Measurements from ENCODE around the gene ERFL.

The ERFL gene

DNA sequence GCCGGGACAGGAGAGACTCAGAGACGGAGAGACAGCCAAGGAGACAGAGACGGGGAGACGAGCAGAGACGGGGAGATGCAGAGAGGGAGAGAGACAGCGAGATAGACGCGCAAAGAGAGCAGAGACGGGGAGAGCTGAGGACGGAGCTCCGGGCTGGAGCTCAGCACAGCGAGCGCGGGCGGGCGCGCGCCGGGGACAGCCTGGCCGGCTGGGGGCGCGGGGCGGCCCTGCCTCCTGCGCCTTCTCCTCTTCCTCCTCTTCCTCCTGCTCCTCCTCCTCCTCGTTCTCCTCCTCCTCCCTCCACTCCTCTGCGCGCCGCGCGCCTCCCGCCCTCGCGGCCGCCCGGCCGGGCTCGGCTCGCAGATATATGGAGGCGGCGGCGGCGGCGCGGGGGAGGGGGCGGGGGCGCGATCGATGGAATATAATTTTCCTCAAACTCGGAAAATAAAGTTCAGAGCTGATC, at the start of gene ERFL:
TSS of gene ERFL (minus strand) at position 229 of the 463 bp plus-strand sequence. CDS start 15,530 bp downstream, outside the sequence.
- DNase-seq (ENCODE audit: low read depth) = no peak

DNA sequence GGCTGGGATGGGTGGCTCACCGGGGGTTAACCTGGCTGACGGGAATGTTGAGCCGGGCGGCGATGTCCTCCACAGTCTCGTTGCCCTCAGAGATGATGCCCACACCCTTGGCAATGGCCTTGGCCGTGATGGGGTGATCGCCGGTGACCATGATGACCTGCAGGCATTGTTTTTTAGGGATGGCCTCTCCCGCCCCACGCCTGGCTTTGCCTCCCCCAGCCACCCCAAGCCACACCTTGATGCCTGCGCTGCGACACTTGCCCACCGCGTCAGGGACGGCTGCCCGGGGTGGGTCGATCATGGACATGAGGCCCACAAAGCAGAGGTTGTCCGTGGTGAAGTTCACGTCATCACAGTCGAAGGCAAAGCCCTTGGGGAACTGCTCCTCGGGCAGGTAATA, 49.7 kb upstream of the ERFL start:
- DNase-seq (ENCODE audit: low read depth) = no peak

DNA sequence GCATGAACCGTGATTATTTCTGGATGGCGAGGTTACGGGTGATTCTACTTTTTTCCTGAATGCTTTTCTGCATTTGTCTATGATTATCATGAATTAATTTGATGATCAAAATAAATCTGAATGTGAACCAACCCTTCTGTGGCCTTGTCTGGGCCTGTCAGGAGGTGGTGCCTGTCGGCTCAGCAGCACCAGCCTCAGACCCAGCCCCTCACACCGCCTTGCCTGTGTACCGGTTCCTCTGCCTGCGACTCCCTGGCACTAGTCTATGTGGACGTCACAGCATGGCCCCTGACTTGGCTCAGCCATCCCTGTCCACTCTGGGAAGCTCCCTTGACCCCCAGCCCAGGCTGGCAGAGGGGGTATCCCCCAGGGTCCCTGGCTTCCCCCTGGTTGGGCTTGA, 46.4 kb upstream of the ERFL start:
- no peak for DNase-seq (ENCODE audit: low read depth)

DNA sequence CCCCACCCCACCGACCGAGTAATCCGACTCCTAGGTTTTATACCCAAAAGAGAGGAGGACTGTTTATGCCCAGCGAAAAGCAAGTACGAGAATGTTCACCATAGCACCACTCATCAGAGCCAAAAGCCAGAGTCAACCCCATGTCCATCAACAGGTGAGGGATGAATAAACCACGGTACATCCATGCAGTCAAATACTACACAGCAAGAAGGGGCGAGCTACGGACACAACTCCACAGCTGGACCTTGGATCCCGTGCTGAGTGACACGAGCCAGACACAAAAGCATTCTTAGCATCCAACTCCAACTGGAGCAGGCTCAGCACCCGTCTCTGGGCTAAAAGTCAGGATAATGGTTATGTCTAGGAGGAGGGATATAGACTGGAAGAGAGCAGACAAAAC, 43.1 kb upstream of the ERFL start:
- no peak for DNase-seq (ENCODE audit: low read depth)

DNA sequence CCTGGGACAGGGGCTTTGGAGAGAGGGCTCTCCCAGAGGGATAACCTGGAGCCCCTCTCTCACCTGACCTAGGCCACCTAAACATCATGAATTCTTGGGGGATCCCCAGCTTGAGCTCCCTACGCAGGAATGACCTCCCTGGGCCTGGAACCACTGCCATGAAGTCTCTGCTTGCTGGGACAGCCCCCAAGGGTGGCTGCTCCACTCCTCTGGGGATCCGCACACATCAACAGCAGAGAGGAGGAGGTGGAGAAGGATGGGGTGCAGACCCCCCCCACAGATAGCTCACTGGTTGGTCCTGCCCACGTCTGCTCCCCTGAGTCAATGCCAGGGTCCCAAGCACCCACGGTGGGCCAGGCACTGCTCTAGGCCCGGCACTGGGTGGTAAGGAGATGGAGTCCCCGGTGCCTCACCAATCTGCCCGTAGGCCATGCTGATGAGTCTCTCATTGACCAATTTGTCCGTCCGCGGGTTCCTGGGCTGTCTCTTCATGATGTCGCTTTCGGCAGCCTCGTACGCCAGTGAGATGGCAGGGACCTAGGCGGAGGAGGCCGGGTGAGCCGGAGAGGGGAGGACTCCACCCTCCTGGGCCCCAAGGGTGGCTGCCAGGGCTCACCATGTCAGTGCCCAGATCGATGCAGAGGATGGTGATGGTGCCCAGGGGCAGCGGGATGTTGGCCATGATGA, 41.7 kb upstream of the ERFL start:
- no peak for DNase-seq (ENCODE audit: low read depth)

DNA sequence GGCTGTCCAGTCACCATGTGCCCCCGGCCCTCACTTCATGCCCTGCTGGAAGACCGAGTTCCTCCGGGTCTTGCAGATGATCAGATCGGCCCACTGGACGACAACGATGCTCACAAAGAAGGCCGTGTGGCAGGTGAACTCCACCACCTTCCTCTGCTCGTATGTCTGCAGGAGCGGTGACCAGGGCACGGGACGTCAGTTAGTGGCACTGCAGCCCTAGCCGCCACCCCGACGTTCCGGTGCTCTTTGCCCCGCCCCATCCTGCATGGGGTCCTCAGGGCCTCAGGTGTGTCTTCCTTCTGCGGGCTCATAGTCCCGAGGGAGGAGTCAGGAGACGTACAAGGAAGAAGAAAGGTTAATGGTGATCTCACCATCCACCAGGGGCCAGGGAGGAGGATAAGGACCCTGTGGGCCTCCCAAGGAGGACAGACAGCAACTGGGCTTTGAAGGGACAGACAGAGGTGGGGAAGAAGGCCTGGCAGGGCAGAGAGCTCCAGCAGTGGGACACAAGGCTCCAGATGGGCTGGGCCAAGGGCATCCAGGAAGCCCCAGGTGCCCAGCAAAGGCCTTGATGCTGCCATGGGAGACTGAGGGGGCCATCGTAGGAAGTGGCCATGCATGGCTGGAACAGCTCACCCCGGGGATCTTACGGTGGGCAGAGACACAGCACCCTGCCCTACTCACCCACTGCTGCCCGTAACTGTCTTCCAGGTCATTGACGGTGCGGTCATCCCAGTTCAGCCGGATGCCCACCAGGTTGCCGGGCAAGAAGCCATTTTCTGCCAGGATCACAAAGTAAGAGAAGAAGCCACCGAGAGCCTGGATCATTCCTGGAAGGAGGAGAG, 40.7 kb upstream of the ERFL start:
- no peak for DNase-seq (ENCODE audit: low read depth)

DNA sequence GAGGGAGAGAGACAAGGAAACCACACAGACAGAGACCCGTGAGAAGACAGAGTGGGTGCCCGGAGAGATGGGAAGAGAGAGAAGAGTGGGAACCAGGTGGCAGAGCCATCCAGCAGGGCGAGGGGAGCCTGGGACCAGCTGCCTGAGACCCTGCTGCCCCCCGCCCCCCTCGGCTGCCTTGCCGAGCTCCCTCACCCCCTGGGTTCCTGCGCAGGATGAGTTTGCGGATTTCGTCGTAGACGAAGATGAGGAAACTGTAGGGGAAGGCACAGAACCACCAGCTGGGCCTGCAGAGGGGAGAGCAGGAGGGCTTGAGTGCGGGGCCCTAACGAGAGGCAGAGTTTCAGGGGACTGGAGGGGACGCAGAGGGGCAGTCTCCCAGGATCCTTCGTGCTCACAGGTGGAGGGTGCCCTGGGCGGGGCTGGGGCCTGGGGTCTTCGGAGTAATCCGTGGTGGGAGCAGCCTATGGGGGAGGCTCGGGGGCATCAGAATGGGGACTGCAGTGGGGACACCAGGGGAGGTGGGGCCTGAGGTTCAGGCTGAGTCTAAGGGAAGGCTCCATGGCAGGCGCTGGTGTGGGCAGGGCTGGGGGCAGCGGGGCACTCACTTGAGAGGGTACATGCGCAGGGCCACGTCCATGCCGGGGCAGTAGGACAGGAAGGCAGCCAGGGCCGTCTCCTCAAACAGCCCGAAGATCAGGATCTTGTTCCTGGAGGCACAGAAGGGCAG, 39.0 kb upstream of the ERFL start:
- no peak for DNase-seq (ENCODE audit: low read depth)

DNA sequence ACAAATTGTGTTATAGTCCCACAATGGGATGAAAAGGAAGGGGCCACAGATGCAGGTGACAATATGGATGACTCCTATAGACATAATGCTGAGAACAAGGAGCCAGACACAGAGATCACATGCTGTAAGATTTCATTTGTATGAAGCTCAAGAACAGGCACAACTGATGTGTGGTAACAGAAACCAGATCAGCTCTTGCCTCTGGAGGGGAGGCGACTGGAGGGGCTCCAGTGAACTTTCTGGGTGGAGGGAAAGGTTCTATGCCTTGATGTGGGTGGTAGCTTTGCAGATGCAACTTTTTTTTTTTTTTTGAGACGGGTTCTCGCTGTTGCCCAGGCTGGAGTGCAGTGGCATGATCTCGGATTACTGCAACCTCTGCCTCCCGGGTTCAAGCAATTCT, 36.9 kb upstream of the ERFL start:
- DNase-seq (ENCODE audit: low read depth) = no peak

DNA sequence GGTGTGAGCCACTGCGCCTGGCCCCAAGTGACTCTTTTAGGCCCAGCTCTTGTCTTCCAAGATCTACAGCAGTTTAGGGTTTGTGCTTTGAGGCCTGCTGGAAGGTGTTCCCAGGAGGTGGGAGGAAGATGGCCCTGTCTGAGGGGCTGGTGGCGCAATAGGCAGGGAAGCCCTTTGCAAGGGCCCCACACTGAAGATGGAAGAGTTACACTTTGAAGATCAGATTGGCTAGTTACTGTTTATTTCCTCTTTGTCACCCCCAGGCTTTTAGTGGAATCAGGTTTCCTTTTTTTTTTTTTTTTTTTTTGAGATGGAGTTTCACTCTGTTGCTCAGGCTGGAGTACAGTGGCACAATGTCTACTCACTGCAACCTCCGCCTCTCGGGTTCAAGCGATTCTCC, 32.7 kb upstream of the ERFL start:
- DNase-seq (ENCODE audit: low read depth) = no peak

DNA sequence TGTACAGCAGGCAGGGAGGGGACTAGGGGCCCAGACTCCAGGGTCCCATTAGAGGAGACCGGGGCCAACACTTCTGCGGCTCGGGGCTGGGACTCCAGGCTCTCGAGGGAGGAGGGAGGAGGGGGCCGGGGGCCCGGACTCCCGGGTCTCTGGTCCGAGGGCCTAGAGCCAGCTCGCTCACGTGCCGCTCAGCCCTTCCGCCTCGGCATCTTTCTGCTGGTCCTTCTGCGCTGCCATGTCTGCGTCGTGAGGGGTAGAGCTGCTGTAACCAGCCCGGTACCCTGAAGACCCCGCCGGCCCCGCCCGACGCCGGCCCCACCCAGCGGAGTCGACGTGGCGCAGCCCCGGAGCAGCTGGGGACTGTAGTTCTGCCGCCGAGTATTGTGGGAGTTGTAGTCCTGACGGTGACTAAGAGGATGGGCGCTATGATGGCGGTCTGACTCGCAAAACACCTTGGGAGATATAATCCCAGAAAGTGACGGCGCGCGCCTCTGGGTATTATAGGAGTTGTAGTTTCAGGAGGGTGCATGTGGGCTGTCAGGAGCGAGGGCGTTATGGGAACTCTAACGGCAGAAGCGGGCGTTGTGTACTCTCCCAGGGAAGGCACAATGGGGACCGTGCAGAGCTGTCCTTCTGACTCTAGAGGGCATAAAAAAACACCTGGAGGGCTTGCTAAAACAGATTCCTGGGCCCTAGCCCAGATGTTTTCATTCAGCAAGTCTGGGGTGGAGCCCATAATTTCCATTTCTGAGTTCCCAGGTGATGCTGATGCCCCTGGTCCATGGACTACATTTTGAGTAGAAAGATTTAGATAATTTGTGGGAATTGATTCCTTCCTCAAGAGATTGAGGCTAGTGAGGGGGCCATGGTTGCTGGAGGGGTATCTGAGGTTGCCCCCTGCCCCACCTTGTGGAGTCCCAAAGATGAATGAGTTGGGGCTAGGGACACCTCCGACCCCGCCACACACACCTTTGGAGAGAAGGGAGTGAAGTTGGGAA, 31.1 kb upstream of the ERFL start, which contains the start of gene RABAC1:
TSS of gene RABAC1 (minus strand) at position 266 of the 998 bp plus-strand sequence. CDS start at position 237, 29 bp downstream.
- peak; percentile 70 for DNase-seq (ENCODE audit: low read depth)

DNA sequence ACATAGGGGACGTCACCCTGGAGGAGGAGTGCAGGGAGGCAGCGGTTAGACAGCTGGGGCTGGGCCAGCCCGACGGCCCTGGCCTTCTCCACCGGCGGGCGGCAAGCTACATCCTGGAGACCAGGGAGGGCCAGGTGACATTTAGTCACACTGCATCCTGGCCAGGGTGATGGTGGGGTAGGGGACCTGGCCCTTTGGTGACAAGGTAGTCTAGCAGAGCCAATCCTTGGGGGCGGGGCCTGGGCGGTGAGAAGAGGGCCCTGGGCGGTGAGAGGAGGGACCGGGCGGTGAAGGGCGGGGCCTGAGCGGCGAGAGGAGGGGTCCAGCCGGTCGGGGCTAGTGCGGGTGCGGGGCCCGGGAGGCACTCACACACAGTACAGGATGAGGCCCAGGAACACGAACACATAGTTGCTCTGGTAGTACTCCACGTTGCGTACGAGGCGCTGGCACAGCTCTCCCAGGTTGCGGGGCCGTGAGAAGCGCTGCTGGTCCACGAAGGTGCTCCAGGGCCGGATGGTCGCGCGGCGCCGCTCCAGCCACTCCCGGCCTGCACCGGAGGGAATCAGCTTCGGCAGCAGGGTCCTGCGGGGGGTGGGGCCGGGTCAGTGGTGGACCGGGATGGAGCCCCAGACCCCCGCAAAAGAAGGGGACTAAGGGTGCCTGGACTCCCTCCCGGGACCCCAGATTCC, 30.3 kb upstream of the ERFL start:
- DNase-seq (ENCODE audit: low read depth) = peak; percentile 72

DNA sequence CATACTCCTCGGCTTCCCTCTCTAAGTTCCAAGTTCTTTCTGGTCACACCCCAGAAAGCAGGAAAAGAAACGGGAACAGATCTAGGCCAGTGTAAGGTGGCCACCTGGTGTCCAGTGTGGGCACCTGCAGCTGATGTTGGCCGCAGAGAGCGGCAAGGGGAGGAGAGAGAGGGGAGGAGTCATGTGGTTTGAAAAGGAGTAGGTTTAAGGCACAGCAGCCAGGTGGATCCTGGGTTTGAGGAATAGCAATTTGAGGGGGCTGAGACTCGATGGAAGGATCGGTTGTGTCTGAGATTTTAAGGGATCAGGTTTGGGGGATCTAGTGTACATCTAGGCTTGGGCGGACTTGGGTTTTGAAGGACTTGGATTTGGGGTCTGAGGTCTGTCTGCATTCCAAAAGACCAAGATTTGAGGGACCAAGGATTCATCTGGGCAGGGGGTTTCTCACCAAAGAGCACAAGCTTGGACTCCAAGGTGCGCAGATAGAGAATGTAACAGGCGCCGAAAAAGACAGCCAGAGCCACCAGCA, 29.7 kb upstream of the ERFL start:
- DNase-seq (ENCODE audit: low read depth) = no peak

DNA sequence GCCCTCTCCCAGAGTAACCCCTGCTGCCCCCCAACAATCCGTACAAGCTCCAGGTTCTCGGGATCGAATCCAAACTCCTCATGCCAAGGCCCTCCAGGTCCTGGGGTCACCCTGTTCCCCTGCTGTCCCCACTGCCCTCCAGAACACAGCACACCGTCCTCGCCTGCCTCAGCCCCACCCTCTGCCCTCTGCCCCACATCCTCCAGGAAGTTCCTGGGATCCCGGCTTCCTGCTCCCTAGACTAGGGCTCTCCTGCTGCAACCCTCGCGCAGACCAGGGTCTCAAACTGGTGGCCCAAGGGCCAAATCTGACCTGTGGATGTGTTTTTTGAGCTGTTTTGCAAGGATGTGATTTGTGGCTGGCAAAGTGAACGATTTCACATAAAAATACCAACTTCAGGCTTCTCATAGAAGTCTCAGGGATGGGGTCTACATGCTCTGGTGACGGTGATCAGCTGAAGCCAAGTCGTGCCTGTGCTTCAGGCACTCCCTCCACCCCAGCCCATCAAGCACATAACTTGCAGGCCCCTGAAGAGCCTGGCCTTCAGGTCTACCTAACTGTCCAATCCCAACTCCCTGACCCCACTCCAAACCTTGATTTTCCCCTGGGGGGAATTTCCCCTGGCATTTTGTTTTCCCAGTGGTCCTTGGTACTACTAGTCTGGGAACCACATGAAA, 29.1 kb upstream of the ERFL start:
- no peak for DNase-seq (ENCODE audit: low read depth)

DNA sequence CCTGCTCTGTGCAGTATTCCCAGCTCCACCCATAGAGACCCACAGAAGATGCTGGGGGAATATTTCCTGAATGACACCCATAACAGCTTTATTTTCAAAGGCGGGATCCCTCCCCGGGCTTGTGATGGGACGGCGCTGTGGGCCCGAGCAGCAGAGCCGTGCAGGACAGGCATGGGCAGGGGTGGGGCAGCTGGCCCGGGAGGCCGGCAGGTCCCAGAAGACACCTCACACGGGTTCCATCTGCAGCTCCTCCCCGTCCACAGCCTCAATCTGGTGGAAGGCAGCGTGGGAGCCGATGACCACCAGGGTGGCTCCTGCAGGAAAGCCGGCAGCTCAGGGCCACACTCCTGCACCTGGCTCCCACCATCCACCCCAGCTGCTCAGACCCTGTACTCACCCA, 28.4 kb upstream of the ERFL start:
- DNase-seq (ENCODE audit: low read depth) = no peak

DNA sequence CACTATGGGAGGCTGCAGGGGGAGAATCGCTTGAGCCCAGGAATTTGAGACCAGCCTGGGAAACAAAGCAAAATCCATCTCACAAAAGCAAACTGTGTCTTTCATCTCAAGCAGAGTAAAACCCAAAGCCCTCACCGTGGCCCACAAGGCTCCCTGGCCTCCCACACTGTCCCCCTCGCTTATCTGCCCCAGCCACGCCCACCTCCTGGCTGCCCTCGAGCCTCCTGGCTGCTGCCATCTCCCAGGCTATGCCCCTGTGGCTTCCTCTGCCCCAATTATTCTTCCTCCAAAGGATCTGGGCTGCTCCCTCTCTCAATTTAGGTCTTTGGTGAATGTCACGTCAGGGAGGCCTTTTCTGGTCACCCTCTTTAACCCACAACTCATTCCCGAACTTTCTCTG, 27.3 kb upstream of the ERFL start:
- no peak for DNase-seq (ENCODE audit: low read depth)

DNA sequence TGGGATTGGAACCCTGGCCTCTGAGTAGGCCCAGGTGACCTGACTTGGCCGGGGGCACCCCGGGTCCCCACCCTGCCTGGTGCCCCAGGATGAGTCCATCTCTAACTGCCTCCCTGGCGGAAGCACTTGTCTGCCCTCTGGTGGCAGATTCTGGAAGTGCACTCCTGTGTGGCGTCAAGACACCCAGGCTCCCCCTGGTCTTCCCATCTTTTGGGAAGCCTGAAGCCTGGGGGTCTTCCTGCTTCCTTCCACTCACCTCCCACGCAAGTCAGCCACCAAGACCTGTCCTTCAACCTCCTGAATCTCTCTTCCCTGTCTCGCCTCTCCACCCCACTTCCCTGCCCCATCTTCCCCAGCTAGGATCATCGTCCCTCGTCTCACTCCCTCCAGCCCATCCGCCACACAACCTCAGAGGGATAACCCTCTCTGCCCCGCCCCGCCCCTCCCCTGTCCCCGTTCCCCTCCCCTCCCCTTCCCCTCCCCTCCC, 23.5 kb upstream of the ERFL start:
- DNase-seq (ENCODE audit: low read depth) = peak; percentile 90

DNA sequence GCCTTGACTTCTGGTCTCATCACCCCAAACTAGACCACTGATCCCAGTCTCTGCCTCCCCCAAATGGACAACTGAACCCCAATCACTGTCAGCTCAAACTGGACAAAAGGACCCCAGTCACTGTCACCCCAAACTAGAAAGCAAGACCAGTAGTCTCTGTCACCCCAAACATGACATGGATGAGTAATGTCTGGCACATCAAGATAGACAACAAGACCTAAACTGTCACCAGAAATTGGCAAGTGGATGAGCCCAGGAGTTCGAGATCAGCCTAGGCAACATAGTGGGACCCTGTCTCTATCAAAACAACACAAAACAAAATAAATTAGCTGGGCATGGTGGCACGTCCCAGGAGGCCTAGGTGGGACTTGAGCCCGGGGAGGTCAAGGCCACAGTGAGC, 18.8 kb upstream of the ERFL start:
- DNase-seq (ENCODE audit: low read depth) = no peak

DNA sequence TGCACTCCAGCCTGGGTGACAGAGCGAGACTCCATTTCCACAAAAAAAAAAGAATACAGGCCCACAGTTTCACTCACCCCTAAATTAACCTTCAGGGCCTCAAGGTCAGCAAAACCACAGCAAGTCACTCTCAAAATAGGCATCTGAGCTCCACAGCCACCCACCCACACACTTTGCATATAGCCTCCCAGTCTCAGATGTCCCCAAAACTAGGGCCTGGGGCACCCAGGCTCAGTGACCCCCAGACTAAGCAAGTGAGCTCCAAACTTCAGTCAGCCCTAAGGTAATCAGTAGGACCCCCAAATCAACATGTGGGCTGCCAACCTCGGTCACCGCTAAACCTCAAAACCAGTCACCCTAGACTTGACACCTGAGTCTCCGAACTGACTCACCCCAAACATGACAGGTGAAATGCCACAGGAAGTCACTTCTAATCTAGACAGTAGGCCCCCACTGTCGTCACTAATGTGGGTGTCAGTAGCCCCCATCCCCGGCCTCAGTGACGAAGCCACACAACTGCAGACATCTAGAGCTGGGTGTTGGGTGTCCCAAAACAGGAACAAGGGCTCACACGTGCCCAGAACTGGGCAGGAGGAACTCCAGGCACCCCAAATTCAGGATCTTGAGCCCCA, 17.0 kb upstream of the ERFL start:
- peak; percentile 74 for DNase-seq (ENCODE audit: low read depth)

DNA sequence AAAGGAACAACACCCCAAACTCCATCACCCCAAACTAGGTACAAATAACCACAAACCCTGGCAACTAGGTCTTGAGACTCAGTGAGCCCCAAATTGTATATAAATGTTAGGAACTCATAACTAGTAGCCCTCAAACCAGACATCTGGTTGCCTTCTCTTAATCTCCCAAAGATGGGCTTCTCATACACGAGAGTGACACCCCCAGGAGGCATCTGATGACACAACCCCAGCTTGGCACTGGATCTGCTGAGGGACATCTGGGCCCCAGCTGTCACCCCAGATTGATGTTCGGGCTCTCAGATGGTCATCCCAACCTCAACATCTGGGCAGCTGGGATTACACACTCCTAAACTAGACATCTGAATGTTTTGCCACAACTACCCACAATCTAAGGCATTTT, 16.1 kb upstream of the ERFL start:
- no peak for DNase-seq (ENCODE audit: low read depth)
